GM21367 (cell line): ENCODE measurements around the gene KAZN.

ENCODE experiments used
- ATAC-seq: cut with Tn5 transposase; IDR thresholded peaks from one replicate; pipeline ENCODE4 v1.9.1; 2021; ENCODE audit not compliant: unreplicated experiment

KAZN gene

GRCh38 chr1:14705824-14706223, 107.3 kb downstream of the KAZN start:
- ATAC-seq, result no peak

- ATAC-seq, result no peak
Observed at GRCh38 chr1:14706631-14707030, 108.1 kb downstream of the KAZN start.

- ATAC-seq, result no peak
Observed at GRCh38 chr1:14707531-14708445, 109.3 kb downstream of the KAZN start.

- ATAC-seq, result no peak
Observed at GRCh38 chr1:14710331-14710730, 111.8 kb downstream of the KAZN start.

- ATAC-seq, result no peak
Observed at GRCh38 chr1:14712136-14712535, 113.7 kb downstream of the KAZN start.

GRCh38 chr1:14713077-14713476, 114.6 kb downstream of the KAZN start:
- ATAC-seq, result no peak

GRCh38 chr1:14715266-14715665, 116.8 kb downstream of the KAZN start:
- ATAC-seq, result no peak

- no peak for ATAC-seq
Observed at GRCh38 chr1:14715802-14716201, 117.3 kb downstream of the KAZN start.

- no peak for ATAC-seq
Observed at GRCh38 chr1:14716474-14716873, 118.0 kb downstream of the KAZN start.

- no peak for ATAC-seq
Observed at GRCh38 chr1:14718476-14718875, 120.0 kb downstream of the KAZN start.

- ATAC-seq, result no peak
Observed at GRCh38 chr1:14723401-14723800, 124.9 kb downstream of the KAZN start.

- no peak for ATAC-seq
Observed at GRCh38 chr1:14724246-14724645, 125.8 kb downstream of the KAZN start.

- no peak for ATAC-seq
Observed at GRCh38 chr1:14724678-14725077, 126.2 kb downstream of the KAZN start.

GRCh38 chr1:14725238-14725637, 126.8 kb downstream of the KAZN start:
- no peak for ATAC-seq

- no peak for ATAC-seq
Observed at GRCh38 chr1:14725695-14726094, 127.2 kb downstream of the KAZN start.

GRCh38 chr1:14726606-14727005, 128.1 kb downstream of the KAZN start:
- ATAC-seq, result no peak

GRCh38 chr1:14728516-14728915, 130.0 kb downstream of the KAZN start:
- no peak for ATAC-seq

- no peak for ATAC-seq
Observed at GRCh38 chr1:14732728-14733047, 134.2 kb downstream of the KAZN start.

- no peak for ATAC-seq
Observed at GRCh38 chr1:14733048-14733778, 134.7 kb downstream of the KAZN start.

GRCh38 chr1:14733779-14734140, 135.3 kb downstream of the KAZN start:
- no peak for ATAC-seq

- no peak for ATAC-seq
Observed at GRCh38 chr1:14735841-14736240, 137.4 kb downstream of the KAZN start.

- ATAC-seq, result no peak
Observed at GRCh38 chr1:14737561-14738094, 139.1 kb downstream of the KAZN start.
